Sigmoid colon (tissue), 7 donors: ENCODE measurements around the gene GAS6. TPM values are rescaled to one million over a fixed set of nuclear protein-coding genes. Genes with fewer than 3 reads are reported as not detected.

Source experiments
- DNase-seq: peaks from one replicate; pipeline ENCODE4 v3.0.0-alpha.2; 2019
- H3K27ac ChIP-seq, 4 donors: fragments of 200-600 bp; sonication (generic); one replicate each; pipeline ENCODE4 v1.5.1; 2016 to 2019; ENCODE audit warnings: mild to moderate bottlenecking in 1 of 4
- H3K27me3 ChIP-seq, 3 donors: fragments of 200-600 bp; sonication (generic); one replicate each; pipeline ENCODE4 v1.5.1; 2019; ENCODE audit warnings: mild to moderate bottlenecking in 1 of 3
- H3K36me3 ChIP-seq, 4 donors: fragments of 200-600 bp; sonication (generic); one replicate each; pipeline ENCODE4 v1.5.1; 2016 to 2019
- H3K4me1 ChIP-seq, 4 donors: fragments of 200-600 bp; sonication (generic); one replicate each; pipeline ENCODE4 v1.5.1; 2017 to 2019
- H3K4me3 ChIP-seq, 4 donors: fragments of 200-600 bp; sonication (generic); one replicate each; pipeline ENCODE4 v1.5.1; 2017 to 2019; ENCODE audit warnings: mild to moderate bottlenecking in 2 of 4, moderate library complexity in 1 of 4
- H3K9me3 ChIP-seq, 4 donors: fragments of 200-600 bp in 3 of 4; sonication (generic) in 3 of 4; one replicate each; pipeline versions ENCODE4 v1.5.1 to v1.6.1; 2013 to 2019
- CTCF ChIP-seq, 4 experiments: fragments of 450-650 bp in 3 of 4; fragments of 200-600 bp in 1 of 4; IDR thresholded peaks; one replicate each; pipeline ENCODE4 v1.5.1; 2016 to 2019; ENCODE audit warnings: antibody characterized with exemption in 4 of 4, mild to moderate bottlenecking in 3 of 4, moderate library complexity in 2 of 4
- EP300 ChIP-seq, 4 donors: sonication (generic); formaldehyde crosslinking; IDR thresholded peaks; one replicate each; pipeline ENCODE4 v1.6.1; 2017; ENCODE audit warnings: antibody characterized with exemption in 4 of 4
- POLR2A ChIP-seq, 2 donors: fragments of 450-650 bp; IDR thresholded peaks; one replicate each; pipeline ENCODE4 v1.6.1; 2016; ENCODE audit warnings: antibody characterized with exemption in 2 of 2, mild to moderate bottlenecking in 2 of 2, moderate library complexity in 2 of 2
- POLR2AphosphoS5 ChIP-seq, 4 donors: sonication (generic); formaldehyde crosslinking; IDR thresholded peaks; one replicate each; pipeline ENCODE4 v1.6.1; 2017; ENCODE audit warnings: antibody characterized with exemption in 4 of 4
- WGBS, 2 donors: extraction: QIAGEN DNeasy Blood & Tissue Kit; methylation state at CpG; one replicate each; pipeline ENCODE4 v1.1.7; 2013; 5-methylcytosine and 5-hydroxymethylcytosine counted together
- intact Hi-C: fragments of 100-400 bp; cut with DNase I; formaldehyde crosslinking; loops from one replicate; pipeline ENCODE4 v1.15.1; 2023
- polyA plus RNA-seq, 3 donors: library from polyadenylated mRNA; stranded (reverse); fragments of 200-250 nt; gene quantifications; one replicate each; pipeline ENCODE4 v1.2.3, GENCODE V29; 2013
- total RNA-seq, 4 donors: library from RNA; depleted of rRNA; stranded (reverse); fragments of >200 nt; gene quantifications; one replicate each; pipeline ENCODE4 v1.1.0, GENCODE V29; 2016
- donor health status: healthy with polysubstance abuse.
- donor health status: Bipolar disorder and iron deficiency.
- donor health status: healthy.

GAS6 gene
- total and polyA plus RNA-seq, 7 donors: 27.0 to 105 (median 58.1) TPM

DNA sequence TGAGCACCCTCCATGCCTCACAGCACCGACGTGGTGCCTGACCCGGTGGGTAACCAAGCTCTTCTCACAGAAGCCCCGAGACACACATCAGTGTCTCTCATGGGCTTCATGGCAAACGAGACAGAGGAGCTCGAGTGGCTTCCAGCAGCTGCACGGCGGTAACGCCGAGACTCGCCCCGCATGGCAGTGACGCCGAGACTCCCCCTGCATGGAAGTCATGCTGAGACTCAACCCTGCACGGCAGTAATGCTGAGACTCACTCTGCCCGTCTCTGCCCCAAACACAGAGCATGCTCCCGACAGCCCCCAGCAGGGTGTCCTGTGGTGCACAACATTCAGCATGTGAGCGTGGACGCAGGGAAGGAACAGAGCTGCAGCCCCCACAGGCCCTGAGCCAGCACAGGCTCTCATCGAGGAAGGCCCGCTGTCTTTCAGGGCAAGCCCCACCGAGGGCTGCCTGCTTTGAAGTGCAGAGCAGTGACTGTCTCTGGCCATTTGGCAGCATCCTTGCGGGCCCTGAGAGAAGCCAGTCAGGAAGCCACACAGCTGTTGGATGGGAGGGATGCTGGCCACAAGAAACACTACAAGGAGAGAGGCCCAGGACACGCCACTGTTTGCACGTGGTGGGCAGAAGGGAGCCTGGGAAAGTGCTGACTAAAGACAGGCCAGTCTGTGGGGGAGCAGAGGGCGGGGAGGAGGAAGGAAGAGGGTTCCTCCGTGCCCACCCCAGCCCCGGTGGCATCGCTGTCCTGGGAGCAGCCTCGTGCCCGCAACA lies 9.5 kb downstream of the GAS6 start:
- no peaks in the 10 kb centered on the region for H3K36me3 ChIP-seq
- intact Hi-C loops: no loop called here
- TF ChIP-seq POLR2A (IDR thresholded peaks at IDR 0.05) (no peak), EP300 (IDR thresholded peaks at IDR 0.05) (no peak), CTCF (IDR thresholded peaks at IDR 0.05) (no peak), POLR2AphosphoS5 (IDR thresholded peaks at IDR 0.05) (no peak)
- H3K27ac ChIP-seq: peak overlapping the region in 3 of 4 donors; percentile 12 to 58 (median 38)
- H3K4me3 ChIP-seq: no peak overlapping the region
- WGBS, 2 donors: 44 to 50% methylated on average over 31 of the region's 31 CpGs
- DNase-seq: no peak
- H3K9me3 ChIP-seq: no peaks in the 10 kb centered on the region
- no peaks in the 10 kb centered on the region for H3K27me3 ChIP-seq
- H3K4me1 ChIP-seq: peaks cover 0 to 46% (median 45%) of the 10 kb centered on the region in 4 donors

GRCh38 chr13:113853518-113854237 lies 10.2 kb downstream of the GAS6 start:
- intact Hi-C loops: no loop called here
- Histone ChIP-seq H3K4me1 (peaks cover 0 to 48% (median 46%) of the 10 kb centered on the region in 4 donors), H3K4me3 (no peak overlapping the region), H3K36me3 (no peaks in the 10 kb centered on the region), H3K9me3 (no peaks in the 10 kb centered on the region), H3K27me3 (no peaks in the 10 kb centered on the region), H3K27ac (peak overlapping the region in 2 of 4 donors; percentile 38 to 58)
- 57 to 59% methylated on average over 11 of the region's 11 CpGs for WGBS, 2 donors
- DNase-seq: no peak
- TF ChIP-seq EP300 (IDR thresholded peaks at IDR 0.05) (no peak), POLR2AphosphoS5 (IDR thresholded peaks at IDR 0.05) (peak in 1 of 4 donors; percentile 10)

- no peaks in the 10 kb centered on the region for H3K9me3 ChIP-seq
- WGBS, 2 donors: 66 to 85% methylated on average over 22 of the region's 22 CpGs
- no peaks in the 10 kb centered on the region for H3K36me3 ChIP-seq
- peaks cover 0 to 57% (median 44%) of the 10 kb centered on the region in 4 donors for H3K4me1 ChIP-seq
- no peak overlapping the region for H3K4me3 ChIP-seq
- TF ChIP-seq POLR2AphosphoS5 (IDR thresholded peaks at IDR 0.05): no peak
- no peak for TF ChIP-seq POLR2A (IDR thresholded peaks at IDR 0.05)
- no peak for TF ChIP-seq CTCF (IDR thresholded peaks at IDR 0.05)
- no peak for TF ChIP-seq EP300 (IDR thresholded peaks at IDR 0.05)
- peak overlapping the region in 2 of 4 donors; percentile 44 to 58 for H3K27ac ChIP-seq
- no peak for DNase-seq
- no peaks in the 10 kb centered on the region for H3K27me3 ChIP-seq
- intact Hi-C loops: no loop called here
Measured at GRCh38 chr13:113852536-113853517, 11.0 kb downstream of the GAS6 start.

GRCh38 chr13:113851826-113852535 lies 11.9 kb downstream of the GAS6 start:
- DNase-seq: no peak
- 87 to 92% methylated on average over 23 of the region's 23 CpGs for WGBS, 2 donors
- H3K36me3 ChIP-seq: peaks cover 0 to under 1% (median 0%) of the 10 kb centered on the region in 4 donors
- H3K27me3 ChIP-seq: no peaks in the 10 kb centered on the region
- intact Hi-C loops: no loop called here
- no peak overlapping the region for H3K4me3 ChIP-seq
- peak overlapping the region in 1 of 4 donors; percentile 58 for H3K27ac ChIP-seq
- peaks cover 0 to 57% (median 37%) of the 10 kb centered on the region in 4 donors for H3K4me1 ChIP-seq
- TF ChIP-seq POLR2AphosphoS5 (IDR thresholded peaks at IDR 0.05): no peak
- no peak for TF ChIP-seq POLR2A (IDR thresholded peaks at IDR 0.05)
- no peak for TF ChIP-seq CTCF (IDR thresholded peaks at IDR 0.05)
- no peak for TF ChIP-seq EP300 (IDR thresholded peaks at IDR 0.05)
- H3K9me3 ChIP-seq: no peaks in the 10 kb centered on the region
